ENCODE measurements around the gene SPAG9.

The SPAG9 gene, protein sequence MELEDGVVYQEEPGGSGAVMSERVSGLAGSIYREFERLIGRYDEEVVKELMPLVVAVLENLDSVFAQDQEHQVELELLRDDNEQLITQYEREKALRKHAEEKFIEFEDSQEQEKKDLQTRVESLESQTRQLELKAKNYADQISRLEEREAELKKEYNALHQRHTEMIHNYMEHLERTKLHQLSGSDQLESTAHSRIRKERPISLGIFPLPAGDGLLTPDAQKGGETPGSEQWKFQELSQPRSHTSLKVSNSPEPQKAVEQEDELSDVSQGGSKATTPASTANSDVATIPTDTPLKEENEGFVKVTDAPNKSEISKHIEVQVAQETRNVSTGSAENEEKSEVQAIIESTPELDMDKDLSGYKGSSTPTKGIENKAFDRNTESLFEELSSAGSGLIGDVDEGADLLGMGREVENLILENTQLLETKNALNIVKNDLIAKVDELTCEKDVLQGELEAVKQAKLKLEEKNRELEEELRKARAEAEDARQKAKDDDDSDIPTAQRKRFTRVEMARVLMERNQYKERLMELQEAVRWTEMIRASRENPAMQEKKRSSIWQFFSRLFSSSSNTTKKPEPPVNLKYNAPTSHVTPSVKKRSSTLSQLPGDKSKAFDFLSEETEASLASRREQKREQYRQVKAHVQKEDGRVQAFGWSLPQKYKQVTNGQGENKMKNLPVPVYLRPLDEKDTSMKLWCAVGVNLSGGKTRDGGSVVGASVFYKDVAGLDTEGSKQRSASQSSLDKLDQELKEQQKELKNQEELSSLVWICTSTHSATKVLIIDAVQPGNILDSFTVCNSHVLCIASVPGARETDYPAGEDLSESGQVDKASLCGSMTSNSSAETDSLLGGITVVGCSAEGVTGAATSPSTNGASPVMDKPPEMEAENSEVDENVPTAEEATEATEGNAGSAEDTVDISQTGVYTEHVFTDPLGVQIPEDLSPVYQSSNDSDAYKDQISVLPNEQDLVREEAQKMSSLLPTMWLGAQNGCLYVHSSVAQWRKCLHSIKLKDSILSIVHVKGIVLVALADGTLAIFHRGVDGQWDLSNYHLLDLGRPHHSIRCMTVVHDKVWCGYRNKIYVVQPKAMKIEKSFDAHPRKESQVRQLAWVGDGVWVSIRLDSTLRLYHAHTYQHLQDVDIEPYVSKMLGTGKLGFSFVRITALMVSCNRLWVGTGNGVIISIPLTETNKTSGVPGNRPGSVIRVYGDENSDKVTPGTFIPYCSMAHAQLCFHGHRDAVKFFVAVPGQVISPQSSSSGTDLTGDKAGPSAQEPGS (N-terminal part only)

DNA sequence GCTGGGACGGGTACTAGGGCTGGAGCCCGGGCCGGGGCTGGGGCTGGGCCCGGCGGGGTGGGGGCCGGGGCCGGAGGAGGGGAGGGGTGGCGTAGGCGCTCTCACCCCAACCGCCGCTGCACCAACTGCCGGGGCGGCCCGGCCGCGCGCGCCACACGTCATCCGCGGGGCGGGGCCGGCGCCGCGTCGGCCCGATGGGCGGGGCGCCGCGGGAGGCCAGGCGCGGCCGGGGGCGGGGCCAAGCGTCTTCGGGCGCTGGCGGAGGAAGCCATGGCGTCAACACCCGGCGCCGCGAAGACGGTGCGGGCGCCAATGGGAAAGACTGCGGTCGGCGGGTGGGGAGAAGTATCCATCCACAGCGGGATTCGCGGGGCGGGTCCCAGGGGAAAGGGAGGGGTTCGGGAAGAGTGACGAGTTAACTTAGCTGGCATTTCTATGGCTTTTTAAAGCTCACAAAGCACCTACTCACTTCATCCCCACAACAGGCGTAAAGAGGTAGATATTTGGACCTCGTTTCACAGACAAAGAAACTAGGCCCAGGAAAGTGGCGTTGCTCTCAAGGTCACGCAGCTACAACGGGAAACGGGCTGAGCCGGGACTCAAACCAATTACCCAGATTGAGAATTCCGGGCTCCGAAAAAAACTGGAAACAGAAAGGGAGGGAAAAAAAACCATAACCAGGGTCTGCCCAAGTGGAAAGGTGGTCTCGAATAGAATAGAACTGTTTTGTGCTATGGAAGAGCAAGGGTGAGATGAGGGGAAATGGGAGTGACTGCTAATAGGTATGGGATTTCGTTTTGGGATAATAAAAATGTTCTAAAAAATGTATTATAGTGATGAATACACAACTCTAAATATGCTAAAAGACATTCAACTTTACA, at the start of gene SPAG9:
Gene SPAG9, minus strand, starts transcription at position 130 of the 881 bp plus-strand sequence. CDS start 212 bp downstream, outside the sequence.
- DNase-seq (ENCODE audit: low read depth), result peak; percentile 87

DNA sequence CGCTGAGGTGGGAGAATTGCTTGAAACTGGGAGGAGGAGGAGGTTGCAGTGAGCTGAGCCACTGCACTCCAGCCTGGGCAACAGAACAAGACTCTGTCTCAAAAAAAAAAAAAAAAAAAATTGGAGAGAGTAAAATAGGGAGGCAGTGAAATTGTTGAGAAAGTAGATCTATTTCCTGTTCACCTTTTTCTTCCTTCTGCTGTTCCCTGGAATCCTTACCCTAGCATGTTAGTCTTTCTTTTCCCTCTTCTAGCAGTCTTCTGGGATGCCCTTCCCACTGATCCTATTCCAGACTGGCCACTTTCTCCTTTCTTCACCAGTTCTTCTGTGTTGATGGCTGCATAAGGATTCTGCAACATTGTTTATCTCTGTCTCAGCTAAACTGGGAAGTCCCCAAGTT, 48.7 kb upstream of the SPAG9 start:
- no peak for DNase-seq (ENCODE audit: low read depth)

DNA sequence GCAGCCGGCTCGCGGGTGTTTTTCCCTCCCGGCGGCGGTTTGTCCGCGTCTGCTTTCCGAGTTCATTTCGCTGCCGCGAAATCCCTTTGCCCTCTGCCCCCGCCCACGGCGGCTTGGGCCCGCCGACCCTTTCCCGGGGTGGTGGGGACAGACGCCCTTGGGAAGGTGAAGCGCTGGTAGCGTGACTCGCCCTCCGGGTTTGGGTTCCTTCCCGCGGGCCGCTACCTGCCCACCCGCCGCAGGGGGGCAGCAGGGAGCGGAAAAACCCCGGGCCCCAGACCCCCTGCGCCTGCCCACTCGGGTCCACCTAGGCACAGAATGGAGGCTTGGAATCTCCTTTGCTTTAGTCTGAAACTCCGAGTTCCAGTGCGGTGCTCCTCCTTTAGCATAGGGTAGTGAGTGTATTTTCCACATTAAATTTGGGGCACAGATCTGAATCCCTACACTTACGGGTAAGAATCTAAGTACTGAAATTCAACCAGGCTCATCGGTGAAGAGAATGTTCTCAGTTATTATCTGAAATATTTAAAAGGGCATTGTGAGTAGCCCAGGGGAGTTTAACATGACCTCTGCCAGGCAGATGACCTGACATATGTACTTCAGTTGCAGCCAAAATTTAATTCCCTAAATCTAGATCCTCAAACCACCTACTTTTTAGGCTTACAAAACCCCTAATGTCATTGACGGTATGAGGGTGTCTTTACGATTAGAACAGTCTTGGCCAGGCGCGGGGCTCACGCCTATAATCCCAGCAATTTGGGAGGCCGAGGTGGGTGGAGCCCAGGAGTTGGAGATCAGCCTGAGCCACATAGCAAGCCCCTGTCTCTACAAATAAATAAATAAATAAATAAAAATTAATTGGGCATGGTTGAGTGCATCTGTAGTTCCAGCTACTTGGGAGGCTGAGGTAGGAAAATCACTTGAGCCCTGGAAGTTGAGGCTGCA, 46.6 kb upstream of the SPAG9 start:
- DNase-seq (ENCODE audit: low read depth), result peak; percentile 59

DNA sequence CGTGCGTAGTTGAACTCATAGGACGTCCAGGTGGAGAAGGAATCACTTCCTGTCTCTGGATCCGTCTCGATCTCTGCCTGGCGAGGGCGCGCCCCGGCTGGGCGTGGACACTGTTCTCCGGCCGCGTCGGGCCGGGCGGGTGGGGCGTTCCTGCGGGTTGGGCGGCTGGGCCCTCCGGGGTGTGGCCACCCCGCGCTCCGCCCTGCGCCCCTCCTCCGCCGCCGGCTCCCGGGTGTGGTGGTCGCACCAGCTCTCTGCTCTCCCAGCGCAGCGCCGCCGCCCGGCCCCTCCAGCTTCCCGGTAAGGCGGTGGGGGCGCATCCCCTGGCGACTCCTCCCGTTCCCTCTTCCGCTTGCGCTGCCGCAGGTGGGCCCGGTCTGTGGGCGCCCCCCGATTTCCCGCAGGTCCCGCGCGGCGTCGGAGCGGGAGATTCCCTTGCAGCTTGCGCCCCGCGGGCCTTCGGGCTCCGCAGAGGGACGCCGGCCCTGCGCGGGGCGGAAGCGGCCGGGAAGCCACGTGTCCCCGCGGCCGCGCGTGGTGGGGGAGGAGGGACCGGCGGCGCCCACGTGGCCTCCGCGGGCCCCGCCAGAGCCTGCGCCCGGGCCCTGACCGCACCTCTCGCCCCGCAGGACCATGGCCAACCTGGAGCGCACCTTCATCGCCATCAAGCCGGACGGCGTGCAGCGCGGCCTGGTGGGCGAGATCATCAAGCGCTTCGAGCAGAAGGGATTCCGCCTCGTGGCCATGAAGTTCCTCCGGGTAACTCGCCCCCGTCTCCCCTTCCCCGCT, 45.7 kb upstream of the SPAG9 start, which contains the start of gene NME2:
Gene NME2, plus strand, starts transcription at position 214 of the 789 bp plus-strand sequence. Its CDS starts 420 bp downstream, at position 634.
- DNase-seq (ENCODE audit: low read depth), result peak; percentile 72

- no peak for DNase-seq (ENCODE audit: low read depth)
Measured at GRCh38 chr17:51165680-51166197, 45.1 kb upstream of the SPAG9 start.

DNA sequence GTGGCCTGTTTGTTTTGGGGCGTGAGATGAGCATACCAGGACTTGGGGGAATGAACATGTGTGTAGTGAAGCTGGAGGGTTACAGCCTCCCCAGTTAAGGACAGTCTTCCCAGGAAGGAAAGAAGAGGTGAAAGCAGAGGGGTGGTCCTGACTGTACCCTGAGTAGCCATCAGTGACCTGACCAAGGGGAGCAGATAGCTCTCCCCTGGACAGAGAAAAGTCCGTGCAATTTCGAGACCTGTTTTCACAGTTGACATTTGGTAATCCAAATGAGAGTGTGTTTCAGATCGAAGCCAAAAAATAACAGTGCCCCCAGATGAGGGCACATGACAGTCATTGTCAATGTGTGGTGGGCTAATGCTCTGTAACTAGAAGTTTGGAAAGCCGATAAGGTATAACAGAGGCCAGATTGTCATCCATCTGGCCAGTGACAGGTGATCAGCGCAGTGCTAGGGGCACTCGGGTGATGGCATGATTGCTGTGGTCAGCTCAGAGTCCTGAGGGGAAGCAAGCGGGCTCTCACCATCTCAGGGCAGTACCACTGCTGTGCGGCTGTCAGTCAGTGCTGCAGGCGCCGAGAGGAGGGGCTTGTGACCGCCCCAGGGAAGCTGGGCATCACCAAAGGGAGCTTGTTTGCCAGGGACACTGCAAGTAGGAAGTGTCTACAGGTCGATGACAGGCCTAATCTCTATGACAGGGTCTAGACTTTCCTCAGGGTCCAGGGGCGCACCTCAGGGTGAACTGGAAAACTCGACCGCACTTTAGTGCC, 44.4 kb upstream of the SPAG9 start:
- peak; percentile 8 for DNase-seq (ENCODE audit: low read depth)

DNA sequence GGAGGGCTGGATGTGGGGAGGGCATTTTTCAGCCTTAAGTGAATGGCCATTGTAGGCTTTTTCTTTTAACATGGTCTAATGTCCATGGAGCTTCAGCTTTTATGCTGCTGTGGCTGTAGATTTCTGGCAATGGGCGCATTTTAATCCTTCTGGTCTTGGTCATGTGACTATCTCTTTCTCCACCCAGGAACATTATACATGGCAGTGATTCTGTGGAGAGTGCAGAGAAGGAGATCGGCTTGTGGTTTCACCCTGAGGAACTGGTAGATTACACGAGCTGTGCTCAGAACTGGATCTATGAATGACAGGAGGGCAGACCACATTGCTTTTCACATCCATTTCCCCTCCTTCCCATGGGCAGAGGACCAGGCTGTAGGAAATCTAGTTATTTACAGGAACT, 40.9 kb upstream of the SPAG9 start:
- no peak for DNase-seq (ENCODE audit: low read depth)

DNA sequence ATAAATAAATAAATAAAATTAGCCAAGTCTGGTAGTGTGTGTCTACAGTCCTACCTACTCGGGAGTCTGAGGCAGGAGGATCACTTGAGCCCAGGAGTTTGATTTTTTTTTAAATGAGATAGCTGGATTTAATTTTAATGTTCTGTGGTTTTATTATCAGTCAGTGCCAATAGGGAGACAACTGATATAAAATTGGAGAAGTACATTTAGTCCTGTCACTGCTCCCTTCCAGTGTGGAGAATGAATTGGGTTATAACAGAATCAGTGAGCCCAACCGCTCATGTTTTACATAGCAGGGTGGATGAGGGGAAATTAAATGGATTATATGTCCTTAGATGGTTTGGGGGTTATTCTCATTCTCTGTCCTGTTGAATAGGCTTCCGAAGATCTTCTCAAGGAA, 38.9 kb upstream of the SPAG9 start:
- DNase-seq (ENCODE audit: low read depth), result no peak

DNA sequence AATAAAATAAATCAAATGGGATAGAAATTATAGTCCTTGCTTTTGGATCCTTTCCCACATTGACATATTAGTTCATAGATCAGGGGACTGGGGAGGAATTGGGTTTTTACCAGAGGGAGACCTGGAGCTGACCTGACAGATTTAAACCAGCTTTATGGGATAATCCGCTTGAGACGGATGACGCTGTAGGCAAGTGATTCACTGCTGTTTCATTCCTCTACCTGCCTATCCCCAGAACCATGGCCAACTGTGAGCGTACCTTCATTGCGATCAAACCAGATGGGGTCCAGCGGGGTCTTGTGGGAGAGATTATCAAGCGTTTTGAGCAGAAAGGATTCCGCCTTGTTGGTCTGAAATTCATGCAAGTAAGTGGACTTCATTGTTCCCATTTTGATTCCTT, 34.7 kb upstream of the SPAG9 start:
- DNase-seq (ENCODE audit: low read depth), result no peak

DNA sequence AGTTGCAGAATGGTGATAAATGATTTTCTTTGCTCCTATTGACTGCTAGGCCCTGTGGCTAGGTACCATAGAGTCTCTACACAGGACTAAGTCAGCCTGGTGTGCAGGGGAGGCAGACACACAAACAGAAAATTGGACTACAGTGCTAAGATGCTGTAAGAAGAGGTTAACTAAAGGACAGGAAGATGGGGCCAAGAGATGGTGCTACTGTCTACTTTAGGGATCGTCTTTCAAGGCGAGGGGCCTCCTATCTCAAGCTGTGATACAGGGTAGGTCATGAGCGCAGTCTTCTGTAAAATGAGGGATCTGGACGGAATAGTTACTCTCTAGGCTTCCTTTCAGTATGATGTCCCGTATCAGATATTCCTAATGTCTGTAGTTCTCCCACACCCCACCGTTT, 33.5 kb upstream of the SPAG9 start:
- no peak for DNase-seq (ENCODE audit: low read depth)

GRCh38 chr17:51153210-51154072, 32.8 kb upstream of the SPAG9 start, which contains the start of gene NME1:
TSS of gene NME1 (plus strand) at chr17:51153559. CDS start at chr17:51155655, 2,096 bp downstream.
- DNase-seq (ENCODE audit: low read depth), result peak; percentile 99

DNA sequence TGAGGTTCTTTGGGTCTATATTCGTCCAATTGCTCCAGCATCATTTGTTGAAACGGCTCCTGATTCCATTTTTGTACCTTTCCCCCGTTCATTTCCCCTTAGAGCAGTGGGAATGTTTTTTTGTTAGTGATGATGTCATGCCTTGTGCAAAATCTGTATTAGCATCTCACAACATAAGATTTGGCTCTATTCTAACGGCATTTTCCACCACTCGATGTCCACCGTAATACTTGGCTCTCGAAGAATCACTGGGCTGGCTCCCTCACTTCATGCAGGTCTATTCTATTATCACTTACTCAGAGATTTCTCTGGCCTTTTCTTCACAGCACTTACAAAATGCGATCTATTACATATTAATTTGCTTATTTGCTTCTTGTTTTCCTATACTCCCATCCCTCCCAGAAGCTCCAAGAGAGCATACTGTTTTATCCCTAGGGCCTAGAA, 32.1 kb upstream of the SPAG9 start:
- DNase-seq (ENCODE audit: low read depth), result no peak

GRCh38 chr17:51150932-51151331, 30.3 kb upstream of the SPAG9 start:
- no peak for DNase-seq (ENCODE audit: low read depth)

GRCh38 chr17:51149163-51149562, 28.5 kb upstream of the SPAG9 start:
- DNase-seq (ENCODE audit: low read depth), result no peak

DNA sequence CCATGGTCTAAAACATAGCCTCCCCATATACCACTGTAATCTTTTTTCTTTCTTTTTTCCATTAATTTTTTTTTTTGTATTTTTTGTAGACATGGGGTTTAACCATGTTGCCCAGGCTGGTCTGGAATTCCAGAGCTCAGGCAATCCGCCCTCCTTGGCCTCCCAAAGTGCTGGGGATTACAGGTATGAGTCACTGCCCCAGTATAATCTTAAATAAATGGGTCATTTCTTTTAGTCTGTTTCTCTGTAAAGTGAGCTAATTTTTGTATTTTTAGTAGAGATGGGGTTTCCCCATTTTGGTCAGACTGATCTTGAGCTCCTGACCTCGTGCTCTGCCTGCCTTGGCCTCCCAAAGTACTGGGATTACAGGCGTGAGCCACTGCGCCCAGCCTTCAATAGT, 27.0 kb upstream of the SPAG9 start:
- DNase-seq (ENCODE audit: low read depth), result no peak

- no peak for DNase-seq (ENCODE audit: low read depth)
Measured at GRCh38 chr17:51144266-51145022, 23.8 kb upstream of the SPAG9 start.

Measured in activated T-cell treated with anti-CD3 and anti-CD28 coated beads for 24 hours (primary cell).